Fibroblast of villous mesenchyme (primary cell): Measurements from ENCODE around the gene DAB1. TPM values are rescaled to one million over a fixed set of nuclear protein-coding genes. Genes with fewer than 3 reads are reported as not detected.

Experiments used
- DNase-seq: peaks from one replicate; pipeline ENCODE4 v3.0.0-alpha.2; 2010; ENCODE audit warnings: low read depth
- H3K4me3 ChIP-seq: 2 replicates; pipeline ENCODE4 v1.5.1; 2011; ENCODE audit warnings: low read depth, mild to moderate bottlenecking, low read length
- CTCF ChIP-seq: IDR thresholded peaks from 2 replicates; pipeline ENCODE4 v1.5.1; 2012; ENCODE audit warnings: low read depth, mild to moderate bottlenecking, low read length; ENCODE audit not compliant: insufficient read depth
- total RNA-seq: library from RNA; depleted of rRNA; stranded (reverse); fragments of >200 nt; gene quantifications from 2 replicates; pipeline ENCODE4 v1.2.3, GENCODE V29; 2012

The DAB1 gene
- total RNA-seq, 1 donor: not detected

GRCh38 chr1:57061369-57061768 lies 362.5 kb downstream of the DAB1 start:
- DNase-seq: no peak
- TF ChIP-seq CTCF: no peak
- no peak overlapping the region for H3K4me3 ChIP-seq

GRCh38 chr1:57060451-57060850 lies 363.4 kb downstream of the DAB1 start:
- no peak for DNase-seq
- H3K4me3 ChIP-seq: no peak overlapping the region
- TF ChIP-seq CTCF: no peak

GRCh38 chr1:57058652-57059501 lies 365.0 kb downstream of the DAB1 start:
- DNase-seq: no peak
- H3K4me3 ChIP-seq: no peak overlapping the region
- no peak for TF ChIP-seq CTCF

- no peak for TF ChIP-seq CTCF
- H3K4me3 ChIP-seq: no peak overlapping the region
- DNase-seq: no peak
These were observed 375.0 kb downstream of the DAB1 start for GRCh38 chr1:57048856-57049255.

- no peak for DNase-seq
- no peak overlapping the region for H3K4me3 ChIP-seq
- TF ChIP-seq CTCF: no peak
These were observed 377.4 kb downstream of the DAB1 start for GRCh38 chr1:57046462-57046861.

- no peak for DNase-seq
- no peak overlapping the region for H3K4me3 ChIP-seq
- TF ChIP-seq CTCF: no peak
These were observed 382.0 kb downstream of the DAB1 start for GRCh38 chr1:57041901-57042300.

GRCh38 chr1:57040811-57041210 lies 383.0 kb downstream of the DAB1 start:
- DNase-seq: no peak
- no peak for TF ChIP-seq CTCF
- H3K4me3 ChIP-seq: no peak overlapping the region
